Loucy (cell line): ENCODE measurements around the gene HEXB.
A peak's percentile ranks its signal among the peaks of the same experiment; 100 is the strongest.

Experiments
- H2AFZ ChIP-seq: fragments of 200-600 bp; sonication (generic); 2 replicates; pipeline ENCODE4 v1.6.0; 2016; ENCODE audit warnings: antibody characterized with exemption, mild to moderate bottlenecking, low read length, moderate library complexity
- H3F3A ChIP-seq: fragments of 200-600 bp; 2 replicates; pipeline ENCODE4 v1.6.0; 2016; ENCODE audit warnings: antibody characterized with exemption, low read depth, mild to moderate bottlenecking
- H3K27me3 ChIP-seq: fragments of 200-600 bp; sonication (generic); 2 replicates; pipeline ENCODE4 v1.6.1; 2014; ENCODE audit warnings: low read length, mild to moderate bottlenecking; ENCODE audit not compliant: insufficient read depth, poor library complexity, severe bottlenecking
- H3K36me3 ChIP-seq: fragments of 200-600 bp; sonication (generic); 2 replicates; pipeline ENCODE4 v1.6.1; 2016; ENCODE audit warnings: low read length; ENCODE audit not compliant: insufficient read depth
- H3K4me1 ChIP-seq: fragments of 200-600 bp; sonication (generic); 2 replicates; pipeline ENCODE4 v1.5.1; 2014; ENCODE audit warnings: low read length, mild to moderate bottlenecking; ENCODE audit not compliant: insufficient read depth, poor library complexity, severe bottlenecking
- H3K4me2 ChIP-seq: fragments of 200-600 bp; sonication (generic); 2 replicates; pipeline ENCODE4 v1.6.0; 2014; ENCODE audit warnings: antibody characterized with exemption, low read length, low read depth, mild to moderate bottlenecking; ENCODE audit not compliant: poor library complexity, severe bottlenecking
- H3K4me3 ChIP-seq: fragments of 200-600 bp; sonication (generic); 2 replicates; pipeline ENCODE4 v1.5.1; 2014; ENCODE audit warnings: low read length, mild to moderate bottlenecking, mixed read lengths; ENCODE audit not compliant: poor library complexity, severe bottlenecking
- H3K79me2 ChIP-seq: fragments of 200-600 bp; sonication (generic); 2 replicates; pipeline ENCODE4 v1.6.1; 2014; ENCODE audit warnings: low read length; ENCODE audit not compliant: insufficient read depth
- H3K9ac ChIP-seq: fragments of 200-600 bp; sonication (generic); 2 replicates; pipeline ENCODE4 v1.6.0; 2014; ENCODE audit warnings: mild to moderate bottlenecking, low read depth, low read length, moderate library complexity; ENCODE audit not compliant: poor library complexity, severe bottlenecking
- H3K9me2 ChIP-seq: fragments of 200-600 bp; sonication (generic); replicated peaks from 2 replicates; pipeline ENCODE4 v1.6.1; 2016; ENCODE audit warnings: low read depth, low read length, mixed read lengths
- H3K9me3 ChIP-seq: fragments of 200-600 bp; sonication (generic); 2 replicates; pipeline ENCODE4 v1.6.1; 2014; ENCODE audit warnings: mild to moderate bottlenecking, antibody characterized with exemption, low read length, low read depth; ENCODE audit not compliant: insufficient read depth
- H4K20me1 ChIP-seq: fragments of 200-600 bp; sonication (generic); 2 replicates; pipeline ENCODE4 v1.6.0; 2014; ENCODE audit warnings: antibody characterized with exemption, low read length, mild to moderate bottlenecking; ENCODE audit not compliant: insufficient read depth, poor library complexity, severe bottlenecking
- CTCF ChIP-seq: fragments of 200-600 bp; sonication (generic); conservative IDR thresholded peaks from 2 replicates; pipeline ENCODE4 v1.5.1; 2014; ENCODE audit warnings: mild to moderate bottlenecking, antibody characterized with exemption, low read length
- EZH2phosphoT487 ChIP-seq: fragments of 200-600 bp; IDR thresholded peaks from 2 replicates; pipeline ENCODE4 v1.6.1; 2018; ENCODE audit warnings: antibody characterized with exemption, mild to moderate bottlenecking, moderate library complexity, borderline replicate concordance

Gene HEXB

GRCh38 chr5:74684900-74685851, at the start of gene HEXB:
Gene HEXB, plus strand, starts transcription at chr5:74685233. Its CDS starts 28 bp downstream, at chr5:74685261.
- Histone ChIP-seq H3K4me1 (peaks cover 28% of the 10 kb centered on the region), H3K27me3 (no peaks in the 10 kb centered on the region), H3K9ac (peak within 1 kb of the TSS; percentile 90), H3K4me3 (peak within 1 kb of the TSS; percentile 87), H3F3A (no peaks in the 10 kb centered on the region), H3K79me2 (peaks cover 22% of the 10 kb centered on the region; the same call in 1 of the 2 replicates), H3K4me2 (peak within 1 kb of the TSS; percentile 89), H3K36me3 (no peaks in the 10 kb centered on the region), H2AFZ (peak within 1 kb of the TSS; percentile 91), H3K9me2 (no peaks in the 10 kb centered on the region), H4K20me1 (no peaks in the 10 kb centered on the region), H3K9me3 (no peaks in the 10 kb centered on the region)
- 0 out of 2 replicates have a peak, but pooled peaks have one; percentile 13 for TF ChIP-seq CTCF
- TF ChIP-seq EZH2phosphoT487 = no peak

GRCh38 chr5:74636149-74636548, 48.9 kb upstream of the HEXB start:
- no peak overlapping the region for H3K9ac ChIP-seq
- peaks cover 18% of the 10 kb centered on the region for H4K20me1 ChIP-seq
- no peaks in the 10 kb centered on the region for H3F3A ChIP-seq
- H3K9me3 ChIP-seq = no peaks in the 10 kb centered on the region
- H3K27me3 ChIP-seq = no peaks in the 10 kb centered on the region
- H3K4me3 ChIP-seq = no peak overlapping the region
- H3K36me3 ChIP-seq = peaks cover 32% of the 10 kb centered on the region; the same call in 1 of the 2 replicates
- no peak overlapping the region for H3K4me2 ChIP-seq
- H3K4me1 ChIP-seq = peaks cover 42% of the 10 kb centered on the region
- H2AFZ ChIP-seq = no peak overlapping the region
- H3K9me2 ChIP-seq = no peaks in the 10 kb centered on the region
- TF ChIP-seq CTCF = no peak
- TF ChIP-seq EZH2phosphoT487 = no peak
- H3K79me2 ChIP-seq = peaks cover 89% of the 10 kb centered on the region

GRCh38 chr5:74636552-74636951, 48.5 kb upstream of the HEXB start:
- no peaks in the 10 kb centered on the region for H3K27me3 ChIP-seq
- H3K9me2 ChIP-seq = no peaks in the 10 kb centered on the region
- H4K20me1 ChIP-seq = peaks cover 18% of the 10 kb centered on the region
- peak overlapping the region; percentile 89 for H3K4me2 ChIP-seq
- peaks cover 39% of the 10 kb centered on the region for H3K4me1 ChIP-seq
- no peaks in the 10 kb centered on the region for H3K9me3 ChIP-seq
- peaks cover 85% of the 10 kb centered on the region for H3K79me2 ChIP-seq
- peaks cover 32% of the 10 kb centered on the region; the same call in 1 of the 2 replicates for H3K36me3 ChIP-seq
- H3K9ac ChIP-seq = no peak overlapping the region
- H2AFZ ChIP-seq = no peak overlapping the region
- no peak overlapping the region for H3K4me3 ChIP-seq
- no peak for TF ChIP-seq EZH2phosphoT487
- TF ChIP-seq CTCF = no peak
- H3F3A ChIP-seq = no peaks in the 10 kb centered on the region
